Measurements from ENCODE around the gene DOC2B. TPM values are rescaled to one million over a fixed set of nuclear protein-coding genes. Genes with fewer than 3 reads are reported as not detected.

The DOC2B gene
- total and polyA plus RNA-seq, 2 experiments from 2014 or later = 0.42 to 3.8 TPM

GRCh38 chr17:156094-156621 is 25.3 kb downstream of the DOC2B start (continued):
- TF ChIP-seq ZNF462 (CRISPR knock-in tag; IDR thresholded peaks at IDR 0.05) (no peak), ZNF114 (CRISPR knock-in tag; IDR thresholded peaks at IDR 0.05) (no peak), CTCF (conservative IDR thresholded peaks at IDR 0.05; ENCODE audit: low read depth in 2 of 2) (no peak), ZNF331 (CRISPR knock-in tag; IDR thresholded peaks at IDR 0.05; ENCODE audit: low read depth) (no peak), ETS1 (IDR thresholded peaks at IDR 0.05) (no peak), STAT1 (IDR thresholded peaks at IDR 0.05; ENCODE audit: unreplicated experiment) (no peak), EZH2phosphoT487 (IDR thresholded peaks at IDR 0.05; ENCODE audit: unreplicated experiment) (no peak), POLR2AphosphoS5 (IDR thresholded peaks at IDR 0.05; ENCODE audit: low read depth) (no peak), EZH2 (IDR thresholded peaks at IDR 0.05; ENCODE audit: low read depth, unreplicated experiment) (no peak)

Measured in GM23338 (cell line).